A549 (cell line): ENCODE data around the gene ANKRD2. TPM values are rescaled to one million over a fixed set of nuclear protein-coding genes. Genes with fewer than 3 reads are reported as not detected.

ENCODE experiments used
- KDM5A ChIP-seq: fragments of 200-600 bp; sonication (generic); IDR thresholded peaks from 2 replicates; pipeline ENCODE4 v1.6.1; 2016; ENCODE audit warnings: antibody characterized with exemption, mild to moderate bottlenecking
- REST ChIP-seq: fragments of 200-600 bp; sonication (generic); IDR thresholded peaks from 2 replicates; pipeline ENCODE4 v1.6.1; 2016; ENCODE audit warnings: antibody characterized with exemption, mild to moderate bottlenecking, moderate library complexity
- polyA plus RNA-seq, 4 experiments: library from polyadenylated mRNA; depleted of rRNA in 3 of 4; stranded (reverse); fragments of >200 nt; fragmentation: RNase III in 1 of 4; extraction: RNeasy Plus Mini Kit Qiagen cat#74134 plus additional on column Dnase treatment in 1 of 4; gene quantifications; 2 replicates in 3 of 4; 3 replicates in 1 of 4; pipeline ENCODE4 v1.2.3, GENCODE V29; 2011 to 2017

Gene ANKRD2
- polyA plus RNA-seq, 2 of the 4 experiments (the other 2 are of a cell fraction) = 1.5 to 4.7 TPM

GRCh38 chr10:97632949-97633884 lies 60.6 kb downstream of the ANKRD2 start, which contains the start of gene MORN4 (continued):
- TF ChIP-seq REST (no peak), KDM5A (0 out of 2 replicates have a peak, but pooled peaks have one; percentile 40)

Other genes with a start within 250 kb of the ANKRD2 start
- gene FRAT2, start 238.1 kb upstream of the ANKRD2 start, polyA plus RNA-seq (2011; rRNA removed) = 4.1 and 4.4 TPM in 2 replicates
- gene FRAT2, start 238.1 kb upstream of the ANKRD2 start, polyA plus RNA-seq (2017; fragmentation: RNase III; extraction: RNeasy Plus Mini Kit Qiagen cat#74134 plus additional on column Dnase treatment) = 2.8 to 5.0 TPM (median 3.9 TPM) in 3 replicates
- 38.1 and 40.8 TPM in 2 replicates for gene RRP12, start 171.4 kb upstream of the ANKRD2 start, polyA plus RNA-seq (2011; rRNA removed)
- gene RRP12, start 171.4 kb upstream of the ANKRD2 start, polyA plus RNA-seq (2017; fragmentation: RNase III; extraction: RNeasy Plus Mini Kit Qiagen cat#74134 plus additional on column Dnase treatment) = 37.0 to 43.9 TPM (median 37.9 TPM) in 3 replicates
- 459 and 516 TPM in 2 replicates for gene PGAM1, start 146.6 kb upstream of the ANKRD2 start, polyA plus RNA-seq (2011; rRNA removed)
- gene PGAM1, start 146.6 kb upstream of the ANKRD2 start, polyA plus RNA-seq (2017; fragmentation: RNase III; extraction: RNeasy Plus Mini Kit Qiagen cat#74134 plus additional on column Dnase treatment) = 516 to 557 TPM (median 525 TPM) in 3 replicates
- 64.0 and 71.7 TPM in 2 replicates for gene EXOSC1, start 126.8 kb upstream of the ANKRD2 start, polyA plus RNA-seq (2011; rRNA removed)
- 54.0 to 54.8 TPM (median 54.8 TPM) in 3 replicates for gene EXOSC1, start 126.8 kb upstream of the ANKRD2 start, polyA plus RNA-seq (2017; fragmentation: RNase III; extraction: RNeasy Plus Mini Kit Qiagen cat#74134 plus additional on column Dnase treatment)
- 57.0 and 71.6 TPM in 2 replicates for gene ZDHHC16, start 126.6 kb upstream of the ANKRD2 start, polyA plus RNA-seq (2011; rRNA removed)
- gene ZDHHC16, start 126.6 kb upstream of the ANKRD2 start, polyA plus RNA-seq (2017; fragmentation: RNase III; extraction: RNeasy Plus Mini Kit Qiagen cat#74134 plus additional on column Dnase treatment) = 47.7 to 53.0 TPM (median 51.0 TPM) in 3 replicates
- gene MMS19, start 74.4 kb upstream of the ANKRD2 start, polyA plus RNA-seq (2011; rRNA removed) = 65.6 and 83.4 TPM in 2 replicates
- gene MMS19, start 74.4 kb upstream of the ANKRD2 start, polyA plus RNA-seq (2017; fragmentation: RNase III; extraction: RNeasy Plus Mini Kit Qiagen cat#74134 plus additional on column Dnase treatment) = 56.3 to 60.6 TPM (median 60.4 TPM) in 3 replicates
- gene UBTD1, start 73.9 kb upstream of the ANKRD2 start, polyA plus RNA-seq (2011; rRNA removed) = 4.8 and 5.9 TPM in 2 replicates
- 9.1 to 11.6 TPM (median 10.4 TPM) in 3 replicates for gene UBTD1, start 73.9 kb upstream of the ANKRD2 start, polyA plus RNA-seq (2017; fragmentation: RNase III; extraction: RNeasy Plus Mini Kit Qiagen cat#74134 plus additional on column Dnase treatment)
- gene HOGA1, start 11.6 kb downstream of the ANKRD2 start, polyA plus RNA-seq (2011; rRNA removed) = 2.0 TPM in 2 replicates
- 3.1 to 3.5 TPM (median 3.1 TPM) in 3 replicates for gene HOGA1, start 11.6 kb downstream of the ANKRD2 start, polyA plus RNA-seq (2017; fragmentation: RNase III; extraction: RNeasy Plus Mini Kit Qiagen cat#74134 plus additional on column Dnase treatment)
- gene C10orf62, start 16.9 kb downstream of the ANKRD2 start, polyA plus RNA-seq (2011; rRNA removed) = 0.12 TPM in 1 of 2 replicates, not detected in the other
- gene C10orf62, start 16.9 kb downstream of the ANKRD2 start, polyA plus RNA-seq (2017; fragmentation: RNase III; extraction: RNeasy Plus Mini Kit Qiagen cat#74134 plus additional on column Dnase treatment) = 0.10 TPM in 1 of 3 replicates, not detected in the others
- 13.8 and 14.2 TPM in 2 replicates for gene MORN4, start 60.7 kb downstream of the ANKRD2 start, polyA plus RNA-seq (2011; rRNA removed)
- 8.3 to 10.9 TPM (median 8.9 TPM) in 3 replicates for gene MORN4, start 60.7 kb downstream of the ANKRD2 start, polyA plus RNA-seq (2017; fragmentation: RNase III; extraction: RNeasy Plus Mini Kit Qiagen cat#74134 plus additional on column Dnase treatment)
- 16.6 and 18.8 TPM in 2 replicates for gene PI4K2A, start 67.9 kb downstream of the ANKRD2 start, polyA plus RNA-seq (2011; rRNA removed)
- 14.1 to 16.6 TPM (median 14.8 TPM) in 3 replicates for gene PI4K2A, start 67.9 kb downstream of the ANKRD2 start, polyA plus RNA-seq (2017; fragmentation: RNase III; extraction: RNeasy Plus Mini Kit Qiagen cat#74134 plus additional on column Dnase treatment)
- 48.7 and 64.1 TPM in 2 replicates for gene AVPI1, start 114.5 kb downstream of the ANKRD2 start, polyA plus RNA-seq (2011; rRNA removed)
- gene AVPI1, start 114.5 kb downstream of the ANKRD2 start, polyA plus RNA-seq (2017; fragmentation: RNase III; extraction: RNeasy Plus Mini Kit Qiagen cat#74134 plus additional on column Dnase treatment) = 58.4 to 72.3 TPM (median 70.3 TPM) in 3 replicates
- gene MARVELD1, start 141.0 kb downstream of the ANKRD2 start, polyA plus RNA-seq (2011; rRNA removed) = 29.1 and 30.9 TPM in 2 replicates
- 27.4 to 31.7 TPM (median 31.3 TPM) in 3 replicates for gene MARVELD1, start 141.0 kb downstream of the ANKRD2 start, polyA plus RNA-seq (2017; fragmentation: RNase III; extraction: RNeasy Plus Mini Kit Qiagen cat#74134 plus additional on column Dnase treatment)
- gene ZFYVE27, start 164.3 kb downstream of the ANKRD2 start, polyA plus RNA-seq (2011; rRNA removed) = 17.1 and 20.2 TPM in 2 replicates
- 17.1 to 20.1 TPM (median 19.6 TPM) in 3 replicates for gene ZFYVE27, start 164.3 kb downstream of the ANKRD2 start, polyA plus RNA-seq (2017; fragmentation: RNase III; extraction: RNeasy Plus Mini Kit Qiagen cat#74134 plus additional on column Dnase treatment)
- gene SFRP5, start 199.2 kb downstream of the ANKRD2 start, polyA plus RNA-seq (2011; rRNA removed) = 0.50 and 0.79 TPM in 2 replicates
- gene SFRP5, start 199.2 kb downstream of the ANKRD2 start, polyA plus RNA-seq (2017; fragmentation: RNase III; extraction: RNeasy Plus Mini Kit Qiagen cat#74134 plus additional on column Dnase treatment) = 0.83 to 1.3 TPM (median 1.2 TPM) in 3 replicates